ENCODE measurements around the gene MYRIP.
"Not testable (repeated sequence)": the region's sequence is repeated elsewhere in the genome, so short reads cannot be mapped to it uniquely, and the experiment has no call there.

The MYRIP gene

DNA sequence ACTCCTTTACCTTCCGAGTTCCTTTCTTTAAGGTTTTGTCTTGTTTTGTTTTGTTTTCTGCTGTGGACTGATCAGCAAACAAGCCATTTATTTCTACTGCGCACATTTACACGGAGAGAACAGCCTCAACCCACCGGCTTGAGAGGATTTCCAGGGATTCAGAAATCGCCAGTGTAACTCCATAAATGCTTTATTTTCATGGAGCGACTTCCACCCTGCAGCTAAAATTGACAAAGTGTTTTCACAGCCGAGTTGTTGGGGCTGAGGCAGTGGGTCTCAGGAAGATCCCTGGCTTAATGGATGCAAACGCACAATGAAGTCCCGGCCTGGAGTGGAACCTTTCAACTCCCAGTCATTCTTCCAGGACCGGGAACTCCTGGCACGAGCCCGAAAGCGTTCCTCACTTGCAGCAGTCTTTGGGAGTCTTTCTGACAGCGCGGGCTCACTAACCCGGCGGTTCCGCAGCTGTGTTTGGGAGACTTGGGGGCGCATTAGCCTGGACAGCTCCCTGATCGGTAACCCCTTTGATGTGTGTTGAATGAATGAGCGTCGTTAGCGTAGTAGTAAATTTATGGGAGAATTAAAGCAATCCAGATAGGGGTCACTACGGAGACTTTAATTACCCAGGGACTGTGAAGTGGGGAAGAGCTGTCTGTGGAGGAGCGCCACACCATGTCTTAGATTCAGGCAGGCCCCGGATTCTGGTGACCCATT is 785 bp upstream of the MYRIP start:
- DNase-seq, result no peak

DNA sequence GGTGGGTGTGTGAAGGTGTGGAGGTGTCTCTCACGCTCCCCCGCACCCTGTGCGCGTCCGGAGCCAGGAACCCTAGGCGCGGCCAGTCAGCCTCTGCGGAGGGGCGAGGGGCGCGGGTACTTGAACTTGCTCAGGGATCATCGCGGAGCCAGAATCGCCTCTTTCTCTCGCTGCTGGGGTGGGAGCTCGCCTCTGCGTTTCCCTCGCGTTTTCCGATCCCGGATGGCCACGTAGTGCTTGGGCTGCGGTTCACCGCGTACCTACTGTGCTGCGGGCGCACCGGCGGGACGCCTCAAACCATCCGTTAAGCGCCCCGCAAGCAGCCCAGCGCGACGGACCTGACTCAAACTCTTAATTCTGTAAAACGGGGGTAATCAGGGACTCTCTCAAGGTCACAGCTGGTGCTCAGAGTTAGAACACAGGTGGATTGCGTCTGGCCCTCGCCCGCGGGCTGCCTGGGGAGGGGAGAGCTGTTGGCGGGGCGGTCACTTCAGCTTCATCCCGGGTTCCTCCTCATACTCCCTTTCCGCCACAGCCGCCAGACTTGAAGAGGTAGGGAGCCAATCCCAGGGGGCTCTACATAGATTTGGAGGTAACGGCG is 686 bp downstream of the MYRIP start:
- no peak for DNase-seq

DNA sequence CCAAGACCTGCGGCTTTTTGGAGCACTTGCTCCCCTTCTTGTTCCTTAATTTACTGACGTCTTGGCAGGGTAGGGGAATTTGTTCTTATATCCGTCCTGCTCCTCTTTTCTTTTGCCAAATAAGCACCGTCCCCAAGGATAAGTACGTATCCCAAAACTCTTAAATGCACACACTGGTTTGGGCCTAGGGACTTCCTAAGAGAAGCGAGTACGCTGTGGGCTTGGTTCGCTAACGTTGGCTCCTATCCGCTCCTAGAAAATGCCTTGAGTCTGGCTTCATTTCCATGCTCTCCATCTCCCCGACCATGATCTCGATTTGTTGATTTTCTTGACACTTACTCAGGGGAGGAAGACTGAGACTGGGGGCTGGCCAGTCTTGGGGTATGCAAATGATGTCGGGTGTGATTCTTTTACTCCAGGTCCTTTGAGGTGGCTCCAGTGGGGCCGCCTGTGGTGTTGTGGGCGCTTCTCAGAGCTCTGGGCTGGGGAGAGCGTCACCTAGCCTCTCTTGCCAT is 1.3 kb downstream of the MYRIP start:
- no peak for DNase-seq

DNA sequence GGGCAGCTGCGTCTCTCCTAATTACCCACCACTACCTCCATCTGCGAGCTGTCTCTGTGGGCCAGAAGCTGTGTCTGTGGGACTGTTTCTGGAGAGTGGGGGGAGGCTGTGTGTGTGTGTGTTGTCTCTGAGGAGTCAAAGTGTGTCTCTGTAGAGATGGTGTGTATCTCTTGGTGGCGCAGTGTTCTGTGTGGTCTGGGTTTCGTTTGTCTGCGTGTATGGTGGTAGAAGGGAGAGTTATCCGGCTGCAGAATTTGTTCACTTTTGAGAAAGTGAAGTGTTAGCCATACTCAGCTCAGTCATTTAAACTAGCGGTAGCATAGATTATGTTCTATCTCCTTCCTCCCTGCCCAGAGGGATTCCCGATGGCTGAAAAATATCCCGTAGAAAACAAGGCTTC is 2.2 kb downstream of the MYRIP start:
- DNase-seq, result no peak

DNA sequence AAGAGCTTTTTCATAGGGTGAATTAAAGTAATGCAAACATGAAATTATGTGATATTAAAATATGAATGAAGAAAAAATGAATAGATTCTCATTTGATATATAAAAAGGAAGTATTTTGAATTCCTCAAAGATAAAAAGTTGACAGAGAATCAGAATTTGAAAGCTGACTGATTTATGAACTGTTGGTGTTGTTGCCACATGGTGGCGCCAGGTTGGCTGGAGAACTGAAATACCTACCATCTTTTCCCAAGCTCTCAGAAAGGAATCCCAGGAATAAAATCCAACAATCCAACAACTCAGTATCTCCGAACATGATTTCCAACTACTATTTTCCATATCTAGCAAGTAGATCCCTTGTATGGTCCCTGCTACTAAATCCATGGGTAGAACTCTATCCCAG is 3.1 kb downstream of the MYRIP start:
- no peak for DNase-seq

DNA sequence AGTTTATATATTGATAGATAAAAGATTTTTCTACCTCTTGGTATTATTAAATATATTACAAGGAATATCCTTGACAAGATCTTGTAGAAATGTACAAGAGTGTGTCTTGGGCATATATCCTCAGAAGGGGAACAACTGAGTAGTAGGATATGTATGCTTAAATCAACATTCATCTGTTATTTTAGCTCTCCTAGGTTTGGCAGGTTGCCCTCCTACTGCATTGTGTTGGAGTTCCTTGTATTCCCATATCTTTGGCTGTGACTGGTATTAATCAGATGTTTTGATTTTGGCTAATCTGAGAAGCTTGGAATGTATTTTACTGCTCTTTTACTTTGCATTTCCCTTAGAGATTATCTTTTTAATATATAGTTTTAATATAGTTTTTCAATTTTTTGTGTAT is 4.6 kb downstream of the MYRIP start:
- no peak for DNase-seq

DNA sequence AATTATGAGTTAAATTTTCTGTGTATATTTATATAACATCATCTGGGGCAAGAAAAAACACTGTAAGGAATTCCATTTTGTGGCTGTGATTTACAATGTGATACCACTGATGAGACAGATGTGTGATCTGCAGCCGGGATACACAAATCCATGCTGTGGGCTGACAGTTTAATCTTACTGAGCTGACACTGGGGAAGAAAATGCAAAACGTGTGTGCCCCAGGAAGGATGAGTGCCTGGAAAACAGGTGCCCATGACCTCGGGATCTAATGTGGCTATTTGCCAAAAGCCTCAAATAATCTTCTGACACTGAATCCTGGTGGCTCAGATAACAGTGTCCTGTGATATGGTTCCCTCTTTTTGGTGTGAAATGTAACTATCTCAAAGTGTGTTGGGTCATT is 10.5 kb downstream of the MYRIP start:
- DNase-seq, result no peak

DNA sequence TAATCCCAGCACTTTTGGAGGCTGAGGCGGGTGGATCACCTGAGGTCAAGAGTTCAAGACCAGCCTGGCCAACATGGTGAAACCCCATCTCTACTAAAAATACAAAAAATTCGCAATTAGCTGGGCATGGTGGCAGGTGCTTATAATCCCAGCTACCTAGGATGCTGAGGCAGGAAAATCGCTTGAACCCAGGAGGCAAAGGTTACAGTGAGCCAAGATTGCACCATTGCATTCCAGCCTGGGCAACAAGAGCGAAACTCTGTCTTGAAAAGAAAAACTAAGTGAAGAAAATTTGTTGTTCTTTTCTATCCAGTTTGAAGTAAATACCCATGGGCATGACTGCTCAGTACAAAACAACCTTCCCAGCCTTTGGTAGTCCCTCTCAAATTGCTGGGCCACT is 24.4 kb downstream of the MYRIP start:
- DNase-seq, result not testable (repeated sequence)

DNA sequence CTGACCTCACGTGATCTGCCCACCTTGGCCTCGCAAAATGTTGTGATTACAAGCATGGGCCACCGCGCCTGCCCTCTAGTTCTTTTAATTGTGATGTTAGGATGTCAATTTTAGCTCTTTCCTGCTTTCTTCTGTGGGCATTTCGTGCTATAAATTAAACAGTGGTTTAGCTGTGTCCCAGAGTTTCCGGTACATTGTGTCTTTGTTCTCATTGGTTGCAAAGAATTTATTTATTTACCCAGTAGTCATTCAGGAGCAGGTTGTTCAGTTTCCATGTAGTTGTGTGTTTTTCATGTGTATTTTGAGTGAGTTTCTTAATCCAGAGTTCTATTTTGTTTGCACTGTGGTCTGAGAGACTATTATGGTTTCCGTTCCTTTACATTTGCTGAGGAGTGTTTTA is 30.1 kb downstream of the MYRIP start:
- DNase-seq, result no peak

DNA sequence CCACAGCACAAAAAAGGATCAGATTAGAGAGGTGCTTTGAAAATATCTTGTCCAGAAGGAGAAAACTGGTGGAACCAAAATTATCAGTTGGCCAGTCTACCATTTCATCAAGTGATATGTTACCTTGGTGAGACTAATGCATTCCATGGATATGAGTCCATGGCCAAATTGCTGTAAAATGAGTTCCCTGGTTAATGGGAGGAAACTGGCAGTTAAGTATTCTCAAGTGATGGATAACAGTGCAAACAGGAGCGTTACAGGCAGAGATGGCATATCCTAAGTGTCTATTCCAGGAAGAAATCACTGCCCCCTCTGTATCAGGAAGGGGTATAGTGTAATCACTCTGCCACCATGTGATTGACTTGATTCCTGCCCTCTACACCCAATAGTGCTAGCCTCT is 34.0 kb downstream of the MYRIP start:
- no peak for DNase-seq

DNA sequence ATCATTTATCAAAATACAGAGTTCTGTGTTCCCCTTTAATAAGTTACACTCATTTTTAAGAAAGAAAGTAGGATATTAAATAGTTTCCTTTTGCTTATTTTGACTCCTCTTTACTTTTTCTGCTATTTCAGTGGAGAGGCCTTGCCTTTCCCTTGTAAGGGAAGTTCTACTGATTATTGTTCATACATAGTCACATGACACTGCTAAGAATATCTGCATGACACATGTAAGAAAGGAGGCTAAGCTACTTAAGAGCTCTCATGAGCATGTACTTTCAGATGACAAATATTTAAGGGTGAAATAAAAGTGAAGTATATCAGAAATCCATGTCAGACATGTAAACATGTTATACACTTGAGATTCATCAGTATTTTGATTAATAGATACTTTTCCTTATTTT is 39.0 kb downstream of the MYRIP start:
- DNase-seq, result no peak

DNA sequence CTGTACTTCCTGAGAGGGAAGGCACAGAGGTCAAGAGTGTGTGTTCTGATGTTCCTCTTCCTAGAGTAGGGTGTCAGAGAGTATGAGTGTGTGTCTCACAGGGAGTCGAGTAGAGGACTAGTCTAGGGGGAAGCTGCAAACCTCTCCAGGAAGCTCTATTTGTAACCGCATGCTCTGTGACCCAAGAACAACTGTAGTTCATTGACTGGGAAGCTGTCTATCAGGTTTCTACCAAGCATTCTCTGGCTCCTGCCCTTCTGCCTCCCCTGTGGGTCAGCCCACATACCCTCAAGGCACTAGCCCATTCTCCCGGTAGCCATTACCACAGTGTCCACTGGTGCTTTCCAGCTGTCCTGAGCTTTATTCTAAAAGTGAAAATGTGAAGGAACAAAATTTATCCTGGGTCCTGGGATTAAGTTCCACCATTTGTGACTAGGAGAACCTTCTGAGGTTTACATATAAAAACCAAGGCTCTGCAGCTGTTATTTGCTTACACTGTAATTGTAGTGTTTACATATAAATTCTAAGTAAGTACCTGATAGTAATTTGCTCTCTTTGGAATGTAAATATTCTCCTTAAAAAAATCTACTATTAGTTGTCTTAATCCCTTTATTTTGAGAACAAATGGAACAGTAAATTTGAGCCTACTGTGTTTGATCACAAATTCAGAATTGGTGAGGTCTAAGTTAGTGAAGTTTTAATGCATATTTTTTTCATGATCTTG is 40.7 kb downstream of the MYRIP start:
- DNase-seq, result no peak

DNA sequence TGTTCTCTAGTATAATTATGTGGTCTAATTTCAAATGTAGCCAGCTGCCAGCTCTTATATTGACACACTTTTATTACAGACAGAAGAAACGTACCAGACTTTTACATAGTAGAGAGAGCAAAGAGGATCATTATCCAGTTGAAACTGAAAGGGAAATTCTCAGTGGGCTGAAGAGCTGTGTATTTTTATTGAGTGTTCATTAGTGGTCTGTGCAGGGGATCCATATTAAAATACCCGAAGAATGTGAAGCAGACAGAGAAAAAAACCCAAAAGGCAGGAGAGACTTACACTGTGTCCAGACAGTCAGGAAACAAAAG is 41.3 kb downstream of the MYRIP start:
- DNase-seq, result no peak

DNA sequence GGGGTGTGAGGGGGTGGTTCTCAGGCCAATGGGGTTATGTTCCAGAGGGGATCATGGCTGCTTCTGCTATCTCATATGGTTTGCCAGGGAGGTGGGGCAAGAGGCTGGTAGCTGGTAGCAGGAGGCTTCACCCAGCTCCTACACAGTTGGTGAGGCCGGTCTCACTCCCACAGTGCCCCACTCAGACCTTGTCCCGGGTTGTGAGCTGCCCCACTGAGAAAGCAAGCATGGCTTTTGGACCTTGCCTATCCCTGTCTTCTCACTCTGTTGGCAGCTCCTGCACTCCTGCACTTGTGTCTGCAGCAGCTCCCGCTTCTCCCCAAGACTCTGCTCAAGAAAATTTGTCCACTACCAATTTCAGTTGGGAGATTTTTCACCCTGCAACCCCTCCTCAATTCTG is 46.1 kb downstream of the MYRIP start:
- no peak for DNase-seq

DNA sequence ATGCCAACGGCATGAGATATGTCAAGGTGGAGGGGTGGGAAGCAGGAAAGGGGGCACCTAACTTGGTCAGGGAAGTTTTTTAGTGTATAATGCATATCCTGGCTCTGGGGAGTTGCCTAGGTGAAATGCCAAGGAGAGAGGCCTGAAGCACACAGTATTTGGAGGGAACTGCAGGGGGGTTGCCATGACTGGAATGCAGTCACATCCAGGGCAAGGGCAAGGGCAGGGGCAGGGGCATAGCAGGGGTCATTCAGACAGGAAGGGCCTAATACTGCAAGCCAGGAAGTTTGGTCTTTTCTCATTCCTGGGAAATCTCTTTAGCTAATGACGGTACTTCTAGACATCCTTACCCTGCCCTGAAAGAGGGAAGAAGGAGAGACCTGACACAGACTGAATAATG is 60.5 kb downstream of the MYRIP start:
- no peak for DNase-seq

DNA sequence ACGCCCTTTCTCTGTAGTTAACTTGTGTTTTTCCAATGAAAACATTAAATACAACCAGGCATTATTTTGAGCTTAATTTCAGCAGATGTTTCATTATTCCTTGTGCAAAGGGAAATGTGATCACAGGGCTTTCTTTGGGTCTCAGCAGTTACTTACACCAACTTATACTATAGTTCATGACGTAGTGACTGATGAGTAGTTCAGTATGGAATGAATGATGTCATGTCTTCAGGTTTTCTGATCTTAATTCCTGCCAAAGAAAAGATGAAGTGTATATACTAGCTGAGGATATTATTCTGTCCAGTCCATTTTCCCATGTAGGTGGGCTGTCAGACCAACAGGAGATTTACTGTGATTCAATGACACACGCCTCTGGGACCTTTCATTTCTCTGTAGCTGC is 61.3 kb downstream of the MYRIP start:
- no peak for DNase-seq

DNA sequence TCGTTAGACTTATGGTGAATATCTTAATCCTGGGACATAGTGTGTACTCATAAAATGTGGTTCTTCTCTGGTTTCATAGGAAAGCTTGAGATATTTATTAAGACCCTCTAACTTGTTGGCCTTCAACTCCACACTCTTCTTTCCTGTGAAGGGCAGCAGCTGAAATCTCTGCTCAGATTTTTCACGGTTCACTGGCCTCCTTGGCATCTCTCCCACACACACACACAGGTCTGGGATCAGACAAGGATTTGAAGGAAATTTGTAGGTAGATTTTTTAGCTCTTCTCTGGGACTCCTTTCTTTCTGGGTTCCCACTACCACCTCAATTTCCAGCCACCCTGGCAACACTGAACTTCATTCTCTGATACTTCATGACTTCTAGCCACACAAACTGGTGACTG is 70.2 kb downstream of the MYRIP start:
- no peak for DNase-seq

DNA sequence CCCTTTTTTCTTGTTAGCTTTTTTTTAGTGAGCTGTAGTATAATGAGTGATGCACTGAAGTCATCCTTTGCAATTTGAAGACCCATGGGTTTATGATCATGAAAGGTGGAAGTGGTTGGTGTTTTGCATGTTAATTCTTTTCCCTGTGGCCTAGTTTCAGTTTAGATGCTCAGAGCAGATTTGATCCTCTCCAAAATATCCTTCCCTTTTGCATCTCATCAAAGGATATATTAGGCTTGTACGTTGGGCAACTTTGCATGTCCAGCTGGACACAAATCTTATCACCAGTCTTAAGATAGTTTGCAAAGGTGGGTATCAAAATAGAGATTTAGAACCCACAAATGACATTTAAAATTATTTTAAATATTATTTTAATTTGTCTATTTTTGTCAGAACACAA is 72.7 kb downstream of the MYRIP start:
- no peak for DNase-seq

DNA sequence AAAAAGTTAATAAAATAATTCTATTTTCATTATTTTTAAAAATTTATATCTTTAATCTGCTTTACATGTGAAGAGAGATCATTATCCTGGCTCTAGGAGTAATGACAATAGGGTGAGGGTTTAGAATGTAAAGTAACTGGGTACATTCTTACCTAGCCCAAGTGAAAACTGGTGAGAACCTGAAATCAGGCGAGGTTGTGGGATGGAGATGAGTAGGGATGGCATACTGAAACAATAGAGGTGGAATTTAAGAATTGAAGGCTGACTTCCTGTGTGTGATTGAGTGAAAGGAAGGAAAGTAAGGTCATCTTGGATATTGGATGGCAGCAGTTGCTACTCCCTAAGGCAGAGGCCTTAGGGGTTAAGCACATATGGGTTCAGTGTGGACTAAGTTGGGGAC is 82.7 kb downstream of the MYRIP start:
- DNase-seq, result no peak

DNA sequence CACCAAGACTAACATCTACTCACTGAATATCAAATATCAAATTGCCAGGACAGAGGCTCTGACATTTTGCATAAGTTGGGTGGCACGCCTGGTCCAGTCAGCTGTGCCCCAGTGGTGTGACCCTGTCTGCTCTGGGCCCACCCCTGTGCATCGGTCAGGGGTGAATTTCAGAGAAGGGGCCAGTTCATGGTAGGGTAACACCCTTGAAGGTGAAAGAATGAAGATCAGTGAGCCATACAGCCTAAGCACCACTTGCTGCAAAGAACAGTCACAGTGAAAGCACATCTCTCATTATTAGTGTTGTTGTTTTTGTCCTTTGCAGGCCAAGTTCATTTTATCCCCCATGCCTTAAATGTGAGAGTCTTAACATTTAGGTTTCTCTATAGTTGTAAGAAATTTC is 86.8 kb downstream of the MYRIP start:
- no peak for DNase-seq

DNA sequence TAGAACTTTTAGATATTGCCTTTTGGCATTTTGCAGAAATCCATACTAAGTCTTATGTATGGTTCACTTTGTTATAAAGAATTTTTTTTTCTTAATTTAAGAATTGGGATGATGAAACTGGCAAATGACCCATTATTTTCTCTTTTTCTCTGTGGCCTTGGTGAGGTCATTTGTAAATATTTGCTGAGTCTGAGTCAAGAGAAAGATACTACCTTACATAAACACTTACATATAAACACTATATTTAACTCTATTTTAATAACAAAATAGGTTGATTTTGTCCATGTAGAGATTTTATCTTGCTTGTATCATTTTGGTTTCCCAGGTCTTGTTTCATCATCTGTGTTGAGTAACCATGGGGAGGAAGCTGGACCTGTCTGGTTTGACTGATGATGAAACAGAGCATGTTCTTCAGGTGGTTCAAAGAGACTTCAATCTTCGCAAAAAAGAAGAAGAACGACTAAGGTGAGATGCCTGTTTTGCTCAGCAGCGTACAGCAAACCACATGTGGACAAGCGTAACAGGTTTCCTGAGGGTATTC is 91.1 kb downstream of the MYRIP start:
- DNase-seq, result no peak

DNA sequence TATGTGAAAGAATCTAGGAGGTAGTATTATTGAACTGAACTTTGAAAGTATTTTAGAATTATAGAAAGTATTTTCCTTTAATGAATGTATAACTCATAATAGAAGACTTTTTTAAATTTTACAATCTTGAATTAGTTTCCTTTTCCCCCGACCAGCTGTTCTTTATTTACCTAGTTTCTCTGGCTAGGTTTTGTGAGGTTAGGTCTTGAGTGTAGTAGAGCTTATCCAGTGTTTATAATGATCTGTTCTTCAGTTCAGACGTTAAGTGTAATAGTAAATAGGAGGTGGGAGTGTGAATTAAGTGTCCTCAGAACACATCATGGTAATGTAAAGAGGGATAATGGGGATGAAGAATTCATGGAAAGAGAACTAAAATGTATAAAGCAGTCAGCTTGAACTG is 93.8 kb downstream of the MYRIP start:
- no peak for DNase-seq

DNA sequence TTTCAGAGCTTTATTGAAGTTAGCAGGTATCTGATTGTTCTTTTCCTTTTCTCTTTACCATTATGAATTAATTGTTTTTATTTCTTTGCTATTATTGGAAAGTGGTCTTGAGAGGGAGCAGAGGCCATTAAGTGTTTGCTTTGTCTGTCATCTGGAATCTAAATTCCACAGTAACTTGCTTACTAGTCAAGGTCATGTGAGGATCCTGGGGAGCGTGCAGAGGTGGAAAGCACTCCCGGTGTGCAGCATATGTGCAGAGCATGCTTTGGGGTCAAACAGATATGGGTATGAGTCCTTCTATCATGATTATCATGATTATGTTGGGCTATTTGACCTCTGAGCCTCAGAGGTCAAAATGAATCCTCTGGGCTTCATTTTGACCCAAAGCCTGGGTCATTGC is 96.4 kb downstream of the MYRIP start:
- no peak for DNase-seq

DNA sequence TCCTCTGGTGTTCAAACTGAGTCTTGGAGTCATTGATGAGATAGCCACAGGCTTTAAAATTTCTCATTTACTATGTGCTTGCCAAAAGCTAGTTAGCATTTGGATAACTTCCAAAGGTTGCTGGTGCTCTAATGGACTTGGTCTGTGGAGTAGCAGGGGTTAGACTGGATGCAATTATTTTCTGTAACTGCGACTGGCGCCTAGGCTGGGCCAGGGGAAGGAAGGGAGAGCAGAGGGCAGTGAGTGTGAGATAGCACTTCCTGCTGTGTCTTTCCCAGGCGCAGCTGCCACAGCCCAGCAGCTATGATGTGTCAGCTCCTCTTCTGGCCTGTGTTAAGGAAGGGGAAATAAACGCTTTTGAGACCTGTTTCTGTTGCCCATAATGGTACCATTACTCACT is 98.6 kb downstream of the MYRIP start:
- no peak for DNase-seq
